ENCODE results near the gene SPTLC3.

Gene SPTLC3

DNA sequence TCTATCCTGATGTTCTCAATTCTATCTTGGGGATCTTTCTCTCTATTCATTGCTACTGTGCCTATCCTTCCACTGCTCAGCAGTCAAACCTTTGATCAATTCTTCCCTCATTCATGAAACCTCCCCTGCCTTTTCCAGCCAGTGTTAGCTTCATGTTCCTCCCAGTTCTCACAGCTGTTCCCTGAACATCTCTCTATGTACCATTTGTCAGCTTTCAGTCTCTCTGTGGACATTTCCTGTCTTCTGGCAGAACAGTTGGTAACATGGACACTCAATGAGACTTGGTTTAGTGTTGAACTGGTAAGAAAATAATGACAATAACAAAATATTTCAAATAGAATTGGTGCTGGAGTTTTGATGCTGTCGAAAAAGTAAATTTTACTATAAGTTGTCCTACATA is 26.2 kb downstream of the SPTLC3 start:
- DNase-seq: no peak

DNA sequence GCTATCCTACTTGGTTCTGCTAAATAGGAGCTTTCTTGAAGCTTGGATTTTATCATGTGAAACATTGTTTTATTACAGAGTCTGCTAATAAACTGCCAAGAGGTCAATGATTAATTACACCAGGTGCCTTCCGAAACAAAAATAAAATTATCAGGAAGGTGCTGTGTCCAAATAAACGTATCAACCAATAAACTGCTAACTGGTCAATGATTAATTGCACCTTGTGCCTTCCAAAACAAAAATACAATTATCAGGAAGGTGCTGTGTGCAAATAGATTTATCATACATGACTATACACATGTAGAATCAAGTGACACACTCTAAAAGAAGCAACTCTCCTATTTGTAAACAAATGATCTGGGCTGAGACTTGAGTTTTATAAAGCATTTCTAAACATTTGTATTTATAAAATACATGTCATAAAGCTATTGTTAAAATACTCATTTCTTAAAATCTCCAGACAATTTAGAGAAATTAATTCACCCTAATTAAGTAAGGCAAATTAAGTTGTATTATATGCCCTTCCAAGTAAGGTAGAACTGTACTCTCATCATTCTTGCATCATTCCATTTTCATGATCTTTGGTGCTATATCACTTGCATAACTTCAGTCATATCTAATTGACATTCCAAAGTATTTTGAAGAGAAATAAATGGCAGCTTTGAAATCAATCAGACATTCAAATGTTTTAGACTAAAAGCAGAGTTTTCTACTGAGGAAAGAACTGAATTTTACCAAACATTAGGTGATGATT is 26.8 kb downstream of the SPTLC3 start:
- DNase-seq: no peak

GRCh38 chr20:13037727-13038126 is 29.0 kb downstream of the SPTLC3 start:
- DNase-seq: no peak

GRCh38 chr20:13041574-13042457 is 33.0 kb downstream of the SPTLC3 start:
- no peak for DNase-seq

DNA sequence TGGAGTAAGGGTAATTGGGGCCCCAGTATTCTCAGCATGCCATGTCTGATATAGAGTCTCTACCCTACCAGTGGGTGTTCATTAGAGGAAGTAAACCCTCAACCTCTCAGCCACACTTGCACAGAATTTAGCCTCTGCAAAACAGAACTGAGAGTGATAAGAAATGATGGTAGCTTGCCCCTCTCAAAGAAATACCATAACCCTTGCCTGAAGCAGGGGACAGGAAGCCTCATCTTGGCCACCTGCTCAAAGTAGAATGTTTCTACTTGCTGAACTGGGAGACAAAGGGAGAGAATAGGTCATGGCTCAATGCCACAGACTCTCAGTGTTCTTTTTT is 33.7 kb downstream of the SPTLC3 start:
- DNase-seq: no peak

GRCh38 chr20:13046409-13046808 is 37.6 kb downstream of the SPTLC3 start:
- no peak for DNase-seq

DNA sequence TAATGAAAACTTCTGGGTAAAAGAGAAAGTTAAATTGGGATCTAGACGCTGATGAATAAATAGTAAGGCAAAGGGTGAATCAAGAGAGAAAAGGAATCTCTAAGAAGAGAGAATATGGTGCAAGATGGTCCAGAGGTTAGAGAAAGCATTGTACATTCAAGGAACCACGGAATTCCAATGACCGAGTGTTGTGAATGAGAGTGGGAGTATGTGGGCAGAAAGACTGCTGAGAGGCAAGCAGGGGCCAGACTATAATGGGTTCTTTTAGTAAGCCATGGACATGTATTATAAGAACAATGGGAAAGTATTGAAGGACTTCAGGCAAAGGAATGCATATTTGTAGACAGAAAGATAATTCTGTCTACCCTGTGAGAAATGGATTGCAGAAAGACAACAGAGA is 45.2 kb downstream of the SPTLC3 start:
- no peak for DNase-seq

DNA sequence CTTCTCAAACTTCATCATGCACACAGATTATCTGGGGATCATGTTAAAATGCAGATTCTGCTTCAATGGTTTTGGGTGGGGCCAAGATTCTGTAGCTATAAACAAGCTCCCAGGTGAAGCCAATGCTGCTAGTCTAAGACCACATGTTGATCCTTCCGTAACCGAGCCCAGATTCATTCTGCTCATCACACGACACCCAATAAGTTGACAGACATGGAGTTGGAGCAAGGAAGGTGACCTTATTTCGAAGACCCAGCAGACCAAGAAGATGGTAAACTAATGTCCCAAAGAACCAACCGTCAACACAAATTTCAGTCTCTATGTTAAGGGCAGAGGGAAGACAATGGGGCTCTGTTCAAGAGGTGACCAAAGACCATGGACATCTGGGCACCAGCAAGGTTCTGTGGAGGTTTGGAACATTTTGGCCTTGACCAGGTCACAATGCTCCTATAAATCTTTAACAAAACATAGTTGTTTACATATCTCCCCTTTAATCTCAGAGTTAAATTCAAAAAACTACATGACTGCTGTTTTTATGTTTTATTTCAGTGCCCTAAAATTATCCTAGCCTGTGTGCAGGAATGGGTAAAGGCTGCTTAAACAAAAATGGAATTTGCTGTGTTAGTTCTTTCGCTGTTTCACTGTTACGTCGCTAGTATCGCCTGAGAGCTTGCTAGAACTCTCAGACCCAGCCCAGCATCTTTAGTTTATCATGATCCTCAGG is 50.1 kb downstream of the SPTLC3 start:
- DNase-seq: no peak

DNA sequence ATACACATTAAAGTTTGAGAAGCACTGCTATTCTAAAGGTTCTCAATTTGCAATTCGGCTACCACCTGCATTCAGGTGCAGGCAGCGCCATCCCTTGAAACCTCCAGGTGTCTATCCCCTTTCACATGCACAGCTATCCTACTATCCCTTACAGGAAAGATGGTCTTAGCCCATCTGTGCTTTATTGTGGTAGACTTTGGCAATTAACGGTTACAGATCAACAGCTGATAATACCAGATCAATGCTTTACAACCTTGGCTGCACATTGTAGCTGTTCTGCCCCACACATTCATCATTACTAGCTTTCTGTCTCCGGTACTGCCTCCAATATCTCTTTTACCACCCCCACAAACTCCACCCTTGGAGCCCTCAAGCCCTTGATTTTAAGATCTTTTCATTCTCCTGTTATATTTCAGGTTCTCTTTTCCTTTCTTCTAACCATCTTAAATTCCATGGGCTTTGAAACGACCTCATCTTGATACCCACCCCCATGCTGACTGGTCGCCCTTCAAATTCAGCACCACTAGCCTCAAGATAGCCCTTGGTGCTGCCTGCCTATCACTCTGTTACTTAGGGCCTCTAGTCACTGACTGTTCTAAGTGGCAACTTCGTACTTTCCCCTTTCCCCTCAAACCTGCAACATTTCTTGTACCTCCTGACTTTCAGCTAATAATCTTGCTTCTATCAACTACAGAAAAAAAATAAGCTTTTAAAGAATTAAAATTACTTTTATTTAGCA is 50.8 kb downstream of the SPTLC3 start:
- DNase-seq: no peak

DNA sequence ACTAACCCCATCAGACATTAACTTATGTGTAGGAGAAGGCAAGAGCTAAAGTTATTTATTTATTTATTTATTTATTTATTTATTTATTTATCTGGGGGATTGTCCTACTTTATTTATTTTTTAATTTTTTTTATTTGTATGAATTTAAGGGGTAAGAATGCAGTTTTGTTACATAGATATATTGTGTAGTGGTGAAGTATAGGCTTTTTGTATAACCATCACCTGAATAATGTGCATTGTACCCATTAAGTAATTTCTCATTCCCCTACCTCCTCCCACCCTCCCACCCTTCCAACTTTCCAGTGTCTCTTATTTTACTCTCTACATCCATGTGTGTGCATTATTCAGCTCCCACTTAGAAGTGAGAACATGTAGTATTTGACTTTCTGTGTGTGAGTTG is 51.6 kb downstream of the SPTLC3 start:
- DNase-seq: no peak

DNA sequence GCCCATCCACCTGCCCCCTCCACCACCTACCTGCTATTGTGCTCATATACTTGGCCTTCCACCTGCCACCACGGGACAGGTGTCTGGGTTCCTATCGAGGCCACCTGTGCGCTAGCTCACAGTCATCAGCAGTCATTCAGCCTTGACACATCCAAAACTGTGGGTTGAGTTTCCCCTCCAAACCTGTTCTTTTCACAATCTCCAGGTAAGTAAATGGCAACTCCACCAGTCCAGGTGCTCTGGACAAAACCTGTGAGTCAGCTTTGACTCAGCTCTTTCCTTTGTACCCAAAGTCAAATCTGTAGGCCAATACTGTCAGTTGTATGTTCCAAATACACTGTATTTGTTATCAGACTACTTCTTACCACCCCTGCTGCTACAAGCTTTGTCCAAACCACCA is 52.6 kb downstream of the SPTLC3 start:
- no peak for DNase-seq

- no peak for DNase-seq
These were observed 54.0 kb downstream of the SPTLC3 start for GRCh38 chr20:13062789-13063188.

- no peak for DNase-seq
These were observed 59.6 kb downstream of the SPTLC3 start for GRCh38 chr20:13068336-13068735.

DNA sequence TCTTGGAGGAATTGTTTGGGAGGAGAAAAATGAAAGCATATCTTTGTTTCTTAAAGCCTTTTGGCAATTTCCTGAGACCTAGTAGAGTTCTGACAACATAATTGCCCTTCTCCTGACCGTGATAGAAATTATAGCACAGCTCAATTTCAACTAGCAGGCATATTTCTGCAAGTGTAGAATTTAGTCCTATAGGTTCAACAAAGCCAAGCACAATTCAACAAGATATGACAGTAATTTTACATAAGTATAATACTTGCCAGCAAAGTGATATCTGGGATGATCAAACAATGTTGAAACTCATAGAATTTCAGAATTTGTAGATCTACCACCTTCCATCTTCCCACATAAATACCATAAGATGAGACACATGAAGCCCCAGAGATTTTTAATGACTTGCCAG is 73.1 kb downstream of the SPTLC3 start:
- DNase-seq: no peak

GRCh38 chr20:13082378-13082777 is 73.6 kb downstream of the SPTLC3 start:
- no peak for DNase-seq

- no peak for DNase-seq
These were observed 76.5 kb downstream of the SPTLC3 start for GRCh38 chr20:13085275-13085674.

GRCh38 chr20:13089950-13090469 is 81.2 kb downstream of the SPTLC3 start:
- no peak for DNase-seq

- no peak for DNase-seq
These were observed 83.3 kb downstream of the SPTLC3 start for GRCh38 chr20:13092111-13092510.

DNA sequence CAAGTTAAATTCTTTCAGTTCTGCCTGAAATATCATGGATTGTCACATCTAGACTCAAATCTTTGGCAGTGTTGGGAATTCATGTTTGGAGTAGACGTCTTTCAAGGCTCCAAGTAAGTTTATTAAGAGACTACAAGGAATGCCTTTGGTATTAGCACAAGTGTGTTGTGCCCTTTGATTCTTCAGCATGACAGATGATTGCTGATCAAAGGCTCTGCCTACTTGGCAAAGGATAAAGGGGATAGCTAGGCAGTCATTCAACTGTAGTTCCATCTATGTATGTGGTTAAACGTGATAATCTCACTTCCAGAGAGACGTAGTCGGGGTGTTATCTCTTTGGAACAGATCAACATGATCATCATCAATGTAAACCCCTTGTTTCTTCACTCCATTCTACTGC is 86.2 kb downstream of the SPTLC3 start:
- DNase-seq: no peak

- DNase-seq: no peak
These were observed 90.1 kb downstream of the SPTLC3 start for GRCh38 chr20:13098720-13099355.

GRCh38 chr20:13099676-13100075 is 90.9 kb downstream of the SPTLC3 start:
- no peak for DNase-seq

DNA sequence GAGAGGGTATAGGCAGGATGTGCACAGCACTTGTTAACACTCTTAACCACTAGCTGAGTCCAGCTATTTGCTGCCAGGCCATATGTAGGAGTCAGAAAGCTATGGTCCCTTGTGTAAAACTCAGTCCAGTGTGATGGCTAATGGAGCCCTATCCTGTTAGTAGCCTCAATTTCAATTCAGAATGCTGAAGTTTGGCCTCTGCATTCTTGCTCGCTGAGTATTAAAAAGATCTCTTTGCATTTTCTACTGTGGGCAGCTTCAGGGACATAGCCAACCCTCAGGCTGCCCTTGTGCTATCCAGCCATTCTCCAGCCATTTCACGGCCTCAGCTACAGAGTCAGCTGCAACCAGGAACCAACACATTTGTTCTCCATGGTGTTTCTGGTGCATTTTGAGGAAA is 92.5 kb downstream of the SPTLC3 start:
- DNase-seq: no peak
